ENCODE data around the gene CTSD. TPM values are rescaled to one million over a fixed set of nuclear protein-coding genes. Genes with fewer than 3 reads are reported as not detected.

Gene CTSD
- total RNA-seq, 1 experiment from 2014 or later = 158 TPM

- WGBS (ENCODE audit: extremely low coverage, insufficient read length, low lambda C conversion rate) = no CpG with 5 or more reads among the region's 11 CpGs
- no peaks in the 10 kb centered on the region for H3K9me3 ChIP-seq (ENCODE audit: control insufficient read depth, low read depth, low read length)
- H4K91ac ChIP-seq (ENCODE audit: insufficient read length, low read depth, low read length) = no peak overlapping the region
- H4K20me1 ChIP-seq (ENCODE audit: control insufficient read depth, insufficient read depth, insufficient read length) = no peaks in the 10 kb centered on the region
- H3K4me3 Mint-ChIP-seq = no peak overlapping the region
- H3K9ac ChIP-seq (ENCODE audit: extremely low read depth, insufficient read length, low read length) = no peak overlapping the region
- H2AFZ ChIP-seq (ENCODE audit: low read length) = no peak overlapping the region
- no peak overlapping the region for H3K14ac ChIP-seq (ENCODE audit: insufficient read depth, low read length)
- no peak for DNase-seq
- H3K9me3 Mint-ChIP-seq = peaks cover 5 to 16% of the 10 kb centered on the region in 2 experiments; a peak in 3 of 5 replicates
- no peak overlapping the region for H4K8ac ChIP-seq (replicated peaks; ENCODE audit: insufficient read length, low read depth, low read length)
- no peak overlapping the region for H3K27ac ChIP-seq (ENCODE audit: insufficient read length, low read depth, low read length)
- peaks cover 81% of the 10 kb centered on the region for H3K27me3 Mint-ChIP-seq (ENCODE audit: low read depth)
- H3K18ac ChIP-seq (ENCODE audit: insufficient read length, low read depth, low read length) = no peak overlapping the region
- H3K23me2 ChIP-seq (ENCODE audit: insufficient read length, low read depth, low read length, poor library complexity, severe bottlenecking) = no peaks in the 10 kb centered on the region
- no peak overlapping the region for H2BK15ac ChIP-seq (ENCODE audit: low read depth, low read length)
- H3K4ac ChIP-seq (ENCODE audit: low read depth, low read length) = no peak overlapping the region
- H4K5ac ChIP-seq (ENCODE audit: insufficient read length, low read depth, low read length) = no peak overlapping the region
- no peak overlapping the region for H3K4me2 ChIP-seq (ENCODE audit: insufficient read depth, insufficient read length, low read length)
- H3K79me1 ChIP-seq (ENCODE audit: insufficient read depth, low read depth, low read length, poor library complexity, severe bottlenecking) = no peaks in the 10 kb centered on the region
- H2BK5ac ChIP-seq (ENCODE audit: insufficient read length, low read length) = no peak overlapping the region
- H2BK120ac ChIP-seq (ENCODE audit: low read depth, low read length, poor library complexity, severe bottlenecking) = no peak overlapping the region
- H3K79me2 ChIP-seq (ENCODE audit: insufficient read depth, low read length) = no peaks in the 10 kb centered on the region
- no peak overlapping the region for H2BK12ac ChIP-seq (ENCODE audit: insufficient read length, low read depth, low read length)
- H3K36me3 Mint-ChIP-seq (ENCODE audit: insufficient read depth in 1 of 3, low read depth in 3 of 3) = no peaks in the 10 kb centered on the region; a peak in 1 of 7 replicates
- no peak overlapping the region for H3K27ac Mint-ChIP-seq
- no peak overlapping the region for H3K23ac ChIP-seq (ENCODE audit: insufficient read length, low read depth, low read length)
- H2BK20ac ChIP-seq (ENCODE audit: low read depth, low read length, poor library complexity, severe bottlenecking) = no peak overlapping the region
- H3T11ph ChIP-seq (ENCODE audit: low read length) = no peak overlapping the region
- H3K56ac ChIP-seq (ENCODE audit: insufficient read length, low read depth, low read length) = no peak overlapping the region
- no peaks in the 10 kb centered on the region for H3K4me1 ChIP-seq (ENCODE audit: insufficient read depth, low read length)
- no peak overlapping the region for H2AK5ac ChIP-seq (ENCODE audit: insufficient read length, low read length)
- TF ChIP-seq, protein P1, sequence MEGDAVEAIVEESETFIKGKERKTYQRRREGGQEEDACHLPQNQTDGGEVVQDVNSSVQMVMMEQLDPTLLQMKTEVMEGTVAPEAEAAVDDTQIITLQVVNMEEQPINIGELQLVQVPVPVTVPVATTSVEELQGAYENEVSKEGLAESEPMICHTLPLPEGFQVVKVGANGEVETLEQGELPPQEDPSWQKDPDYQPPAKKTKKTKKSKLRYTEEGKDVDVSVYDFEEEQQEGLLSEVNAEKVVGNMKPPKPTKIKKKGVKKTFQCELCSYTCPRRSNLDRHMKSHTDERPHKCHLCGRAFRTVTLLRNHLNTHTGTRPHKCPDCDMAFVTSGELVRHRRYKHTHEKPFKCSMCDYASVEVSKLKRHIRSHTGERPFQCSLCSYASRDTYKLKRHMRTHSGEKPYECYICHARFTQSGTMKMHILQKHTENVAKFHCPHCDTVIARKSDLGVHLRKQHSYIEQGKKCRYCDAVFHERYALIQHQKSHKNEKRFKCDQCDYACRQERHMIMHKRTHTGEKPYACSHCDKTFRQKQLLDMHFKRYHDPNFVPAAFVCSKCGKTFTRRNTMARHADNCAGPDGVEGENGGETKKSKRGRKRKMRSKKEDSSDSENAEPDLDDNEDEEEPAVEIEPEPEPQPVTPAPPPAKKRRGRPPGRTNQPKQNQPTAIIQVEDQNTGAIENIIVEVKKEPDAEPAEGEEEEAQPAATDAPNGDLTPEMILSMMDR (conservative IDR thresholded peaks at IDR 0.05) = no peak
- no peaks in the 10 kb centered on the region for H3K27me3 ChIP-seq (ENCODE audit: insufficient read depth, low read length)
- H3K4me1 Mint-ChIP-seq = peaks cover under 1 to 1% of the 10 kb centered on the region in 2 experiments; a peak in 2 of 4 replicates
Observed at GRCh38 chr11:1727096-1727690, 36.5 kb downstream of the CTSD start.
